NOMO-1 treated with DMSO at 0.1 percent for 48 hours (cell line): ENCODE measurements around the gene ZNF664.

ENCODE experiments used
- DNase-seq: peaks from one replicate; lab custom pipeline; 2025; ENCODE audit not compliant: unreplicated experiment; lab: John Stamatoyannopoulos, UW

The ZNF664 gene

DNA sequence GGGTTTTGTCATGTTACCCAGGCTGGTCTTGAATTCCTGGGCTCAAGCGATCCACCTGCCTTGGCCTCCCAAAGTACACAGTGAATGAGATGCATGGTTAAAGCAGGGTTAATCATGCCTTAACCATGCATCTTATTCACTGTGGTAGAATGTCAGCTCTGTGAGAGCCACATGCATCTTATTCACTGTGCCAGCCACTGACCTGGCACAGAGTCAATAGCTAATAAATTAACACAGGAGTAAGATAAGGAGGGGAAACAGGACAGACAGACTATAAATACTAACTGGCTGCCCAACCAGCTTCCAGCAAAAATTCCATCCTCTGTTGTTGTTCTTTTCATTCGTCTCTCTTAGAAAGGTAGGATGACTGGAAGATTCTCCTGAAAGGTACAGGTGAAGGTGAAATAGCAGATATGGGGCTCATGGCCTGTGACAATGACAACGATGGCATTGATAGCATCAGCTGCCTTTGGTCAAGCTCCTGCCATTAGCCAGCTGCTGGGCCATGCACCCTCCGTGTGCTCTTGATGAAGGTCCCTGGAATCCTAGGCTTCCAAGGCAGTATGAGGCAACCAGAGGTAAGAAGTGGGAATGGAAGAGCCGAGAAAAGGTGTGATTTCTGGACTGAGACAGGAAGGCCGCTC, 76.6 kb downstream of the ZNF664 start:
- no peak for DNase-seq

- no peak for DNase-seq
These were observed 80.8 kb downstream of the ZNF664 start for GRCh38 chr12:124053851-124054250.

GRCh38 chr12:124055066-124055465, 82.1 kb downstream of the ZNF664 start:
- DNase-seq: no peak

DNA sequence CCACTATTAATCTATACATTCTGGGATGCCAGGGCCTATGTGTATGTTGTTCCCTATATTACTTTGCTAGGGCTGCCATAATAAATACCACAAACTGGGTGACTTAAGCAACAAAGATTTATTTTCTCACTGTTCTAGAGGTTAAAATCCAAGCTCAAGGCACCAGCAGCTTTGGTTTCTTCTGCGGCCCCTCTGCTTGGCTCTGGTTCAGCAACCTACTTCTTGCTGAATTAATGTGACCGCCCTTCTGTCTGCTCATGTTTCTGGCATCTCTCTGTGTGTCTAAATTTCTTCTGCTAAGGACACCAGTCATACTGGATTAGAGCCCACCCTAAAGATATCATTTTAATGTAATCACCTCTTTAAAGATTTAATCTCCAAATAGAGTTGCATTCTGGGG, 84.7 kb downstream of the ZNF664 start:
- DNase-seq: no peak

DNA sequence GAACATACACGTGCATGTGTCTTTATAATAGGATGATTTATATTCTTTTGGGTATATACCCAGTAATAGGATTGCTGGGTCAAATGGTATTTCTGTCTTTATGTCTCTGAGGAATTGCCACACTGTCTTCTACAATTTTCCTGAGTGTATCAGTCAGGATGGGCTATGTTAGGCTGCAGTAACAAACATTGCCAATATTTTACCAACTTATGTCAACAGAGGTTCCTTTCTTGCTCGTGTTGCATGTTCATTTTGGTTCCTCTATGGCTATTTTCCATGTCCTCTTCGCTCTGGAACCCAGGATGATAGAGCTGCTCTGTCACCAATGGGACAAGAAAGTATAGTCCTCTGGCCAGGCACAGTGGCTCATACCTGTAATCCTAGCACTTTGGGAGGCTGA, 86.7 kb downstream of the ZNF664 start:
- DNase-seq: no peak
